HG02759 (cell line): ENCODE data around the gene SNX10.
"Not testable (repeated sequence)": the region's sequence is repeated elsewhere in the genome, so short reads cannot be mapped to it uniquely, and the experiment has no call there.

Source experiments
- ATAC-seq: cut with Tn5 transposase; IDR thresholded peaks from one replicate; pipeline ENCODE4 v1.9.1; 2021; ENCODE audit warnings: mild to moderate bottlenecking, moderate library complexity; ENCODE audit not compliant: unreplicated experiment

SNX10 gene, protein sequence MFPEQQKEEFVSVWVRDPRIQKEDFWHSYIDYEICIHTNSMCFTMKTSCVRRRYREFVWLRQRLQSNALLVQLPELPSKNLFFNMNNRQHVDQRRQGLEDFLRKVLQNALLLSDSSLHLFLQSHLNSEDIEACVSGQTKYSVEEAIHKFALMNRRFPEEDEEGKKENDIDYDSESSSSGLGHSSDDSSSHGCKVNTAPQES

GRCh38 chr7:26291699-26292538 lies at the start of gene SNX10:
TSS of gene SNX10 (plus strand) at chr7:26291862. CDS start at chr7:26346443, 54,581 bp downstream.
- peak; percentile 79 for ATAC-seq

DNA sequence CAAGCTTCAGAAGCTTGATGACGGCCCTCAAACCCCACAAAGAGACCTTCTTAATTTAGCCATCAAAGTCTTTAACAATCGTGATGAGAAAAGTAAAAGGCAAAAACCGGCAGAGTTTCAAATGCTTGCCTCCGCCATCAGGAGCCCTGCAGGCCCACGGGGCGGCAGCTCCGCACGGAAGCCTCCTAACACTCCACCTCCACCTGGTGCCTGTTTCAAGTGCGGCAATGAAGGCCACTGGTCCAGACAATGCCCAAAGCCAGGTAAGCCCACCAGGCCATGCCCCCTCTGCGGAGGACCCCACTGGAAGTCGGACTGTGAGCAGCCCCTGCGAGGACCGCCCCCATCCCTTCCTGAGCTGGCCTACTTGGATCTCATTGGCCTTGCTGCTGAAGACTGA lies 46.5 kb upstream of the SNX10 start:
- ATAC-seq, result no peak

DNA sequence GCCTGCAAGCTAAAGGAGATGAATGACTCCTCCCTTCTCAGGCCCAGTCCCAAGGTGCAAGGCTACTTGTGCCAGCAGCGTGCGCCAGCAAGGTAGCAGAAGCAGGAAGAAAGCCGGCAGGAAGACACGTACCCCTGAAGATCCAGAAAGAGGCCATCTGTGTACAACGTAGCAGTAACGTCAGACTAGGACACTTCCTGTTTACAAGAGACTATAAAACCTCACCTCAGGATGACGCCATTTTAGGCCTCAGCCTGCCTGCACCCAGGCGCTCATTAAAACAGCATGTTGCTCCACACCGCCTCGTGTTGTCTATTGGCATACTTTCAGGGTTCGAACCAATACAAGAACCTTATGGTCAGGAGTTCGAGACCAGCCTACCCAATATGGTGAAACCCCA lies 41.4 kb upstream of the SNX10 start:
- ATAC-seq, result no peak

- ATAC-seq, result not testable (repeated sequence)
Measured at GRCh38 chr7:26261866-26262265, 29.8 kb upstream of the SNX10 start.

DNA sequence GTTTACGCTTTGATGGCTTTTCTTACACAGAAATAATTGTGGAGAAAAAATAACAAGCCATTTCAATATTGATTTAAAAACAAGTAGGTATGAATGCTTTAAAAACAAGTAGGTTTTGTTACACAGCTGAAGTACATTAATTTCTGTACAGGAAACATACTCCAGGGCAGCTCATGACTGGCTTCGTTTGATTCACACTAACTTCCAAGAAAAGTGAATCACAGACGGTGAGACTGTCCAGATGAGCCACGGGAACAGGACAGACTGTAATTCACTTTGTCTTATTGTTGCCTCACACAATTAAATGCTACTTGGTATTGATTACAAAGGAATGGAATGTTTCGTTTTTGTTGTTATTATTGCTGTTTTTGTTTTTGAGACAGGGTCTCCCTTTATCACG lies 26.6 kb upstream of the SNX10 start:
- no peak for ATAC-seq

DNA sequence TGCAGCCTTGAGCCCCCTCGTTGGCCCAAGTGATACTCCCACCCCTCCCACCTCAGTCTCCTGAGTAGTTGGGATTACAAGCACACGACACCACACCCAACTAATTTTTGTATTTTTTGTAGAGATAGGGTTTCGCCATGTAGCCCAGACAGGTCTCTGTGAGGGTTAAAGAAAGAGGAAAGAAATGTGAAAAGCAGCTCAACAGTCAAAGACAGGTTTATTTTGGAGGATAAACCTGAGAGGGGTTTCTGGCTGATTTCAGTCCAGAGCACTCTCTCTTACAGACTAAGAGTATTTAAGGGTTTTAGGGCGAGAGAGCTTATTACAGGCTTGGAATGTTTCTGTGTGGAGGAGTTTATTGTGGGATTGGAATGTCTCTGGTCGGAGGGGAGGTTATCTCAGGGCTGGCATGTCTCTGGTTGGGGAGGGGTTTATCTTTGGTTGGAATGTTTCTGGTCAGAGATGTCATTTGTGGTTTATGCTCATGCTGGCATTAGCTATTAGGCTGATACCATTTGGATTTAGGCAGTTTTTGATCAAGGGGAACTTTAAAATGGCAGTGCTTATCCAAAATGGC lies 26.1 kb upstream of the SNX10 start:
- no peak for ATAC-seq

GRCh38 chr7:26267601-26268166 lies 24.0 kb upstream of the SNX10 start:
- no peak for ATAC-seq

DNA sequence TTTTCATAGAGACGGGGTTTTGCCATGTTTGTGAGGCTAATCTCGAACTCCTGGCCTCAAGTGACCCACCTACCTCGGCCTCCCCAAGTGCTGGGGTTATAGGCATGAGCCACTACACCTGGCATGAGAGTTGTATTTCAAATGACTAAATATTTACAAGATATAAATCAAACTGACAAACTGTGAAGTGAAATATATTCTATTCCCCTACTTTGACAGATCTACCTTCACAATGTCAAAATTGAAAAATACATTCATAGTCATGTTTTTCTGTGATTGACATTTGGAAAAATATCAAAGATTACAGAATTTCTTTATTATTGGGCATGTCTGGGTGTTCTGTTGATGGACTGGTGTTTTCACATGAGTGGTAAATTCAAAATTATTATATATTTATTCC lies 16.4 kb upstream of the SNX10 start:
- ATAC-seq, result no peak

DNA sequence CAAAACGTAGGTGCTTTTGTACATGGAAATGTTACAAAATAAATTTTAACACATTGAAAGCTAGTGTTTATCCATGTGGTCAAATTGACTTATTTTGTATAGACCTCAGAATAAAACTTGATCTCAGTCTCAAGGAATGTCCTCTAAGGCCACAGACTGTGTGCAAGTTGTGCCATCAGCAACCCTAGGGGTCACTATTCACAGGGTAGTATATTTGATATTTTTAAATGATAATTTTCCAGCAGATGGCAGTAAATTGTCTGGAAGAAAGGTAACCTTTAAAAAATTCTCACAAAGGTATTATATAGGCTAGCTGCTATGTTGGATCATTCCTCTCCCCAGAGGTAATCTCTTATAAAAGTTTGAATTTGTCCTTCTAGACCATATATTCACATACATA lies 12.9 kb upstream of the SNX10 start:
- no peak for ATAC-seq

GRCh38 chr7:26279405-26279804 lies 12.3 kb upstream of the SNX10 start:
- no peak for ATAC-seq

DNA sequence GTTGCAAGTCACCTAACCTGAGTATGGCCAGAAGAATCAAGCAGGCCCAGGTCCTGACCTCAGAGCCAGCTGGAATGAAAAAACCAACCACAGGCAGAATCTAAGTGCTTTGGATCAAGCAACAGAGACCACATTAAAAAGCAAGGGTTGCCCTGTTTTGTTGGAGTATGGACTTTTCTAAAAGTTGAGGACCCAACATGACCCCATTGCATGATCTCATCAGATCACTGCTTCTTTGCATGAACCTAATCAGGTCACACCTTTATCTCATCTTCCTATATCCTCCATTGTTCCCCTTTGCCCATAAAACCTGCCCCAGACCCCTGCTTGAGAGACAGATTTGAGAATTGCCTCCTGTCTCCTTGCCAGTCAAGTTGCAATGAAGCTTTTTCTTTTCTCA lies 11.6 kb upstream of the SNX10 start:
- ATAC-seq, result no peak

GRCh38 chr7:26280723-26281122 lies 10.9 kb upstream of the SNX10 start:
- no peak for ATAC-seq

- no peak for ATAC-seq
Measured at GRCh38 chr7:26284477-26284876, 7.2 kb upstream of the SNX10 start.

DNA sequence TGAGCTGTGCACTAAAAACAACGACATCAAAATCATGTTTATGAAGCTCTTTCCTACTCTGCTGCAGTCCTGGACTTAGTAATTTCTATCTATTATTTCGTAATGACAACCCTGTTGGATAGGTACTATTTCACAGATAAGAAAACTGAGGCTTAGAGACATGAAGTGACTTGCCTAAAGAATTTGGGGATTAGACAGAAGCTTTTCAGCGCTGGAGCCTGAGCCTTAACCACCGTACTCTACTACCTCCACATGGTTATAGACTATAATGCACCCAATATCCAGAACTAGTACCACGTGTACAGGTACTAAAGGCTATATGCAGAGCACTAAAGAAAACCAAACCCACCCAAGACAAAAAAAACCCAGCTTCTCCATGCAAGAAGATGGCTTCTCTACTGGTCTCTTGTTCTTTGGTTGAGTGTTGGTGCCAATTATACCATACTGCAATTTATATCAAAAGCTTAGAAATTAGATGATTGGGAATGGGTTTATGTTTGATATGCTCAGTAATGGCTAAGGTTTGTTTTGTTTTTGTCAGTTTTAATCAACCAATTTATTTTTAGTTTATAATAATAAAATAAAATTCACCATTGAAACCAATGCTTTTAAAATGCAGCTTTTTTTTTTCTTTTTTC lies 6.5 kb upstream of the SNX10 start:
- no peak for ATAC-seq

- ATAC-seq, result no peak
Measured at GRCh38 chr7:26286157-26286556, 5.5 kb upstream of the SNX10 start.

GRCh38 chr7:26288126-26288525 lies 3.5 kb upstream of the SNX10 start:
- not testable (repeated sequence) for ATAC-seq

- no peak for ATAC-seq
Measured at GRCh38 chr7:26291251-26291650, 411 bp upstream of the SNX10 start.

- no peak for ATAC-seq
Measured at GRCh38 chr7:26292768-26293560, 1.3 kb downstream of the SNX10 start.

DNA sequence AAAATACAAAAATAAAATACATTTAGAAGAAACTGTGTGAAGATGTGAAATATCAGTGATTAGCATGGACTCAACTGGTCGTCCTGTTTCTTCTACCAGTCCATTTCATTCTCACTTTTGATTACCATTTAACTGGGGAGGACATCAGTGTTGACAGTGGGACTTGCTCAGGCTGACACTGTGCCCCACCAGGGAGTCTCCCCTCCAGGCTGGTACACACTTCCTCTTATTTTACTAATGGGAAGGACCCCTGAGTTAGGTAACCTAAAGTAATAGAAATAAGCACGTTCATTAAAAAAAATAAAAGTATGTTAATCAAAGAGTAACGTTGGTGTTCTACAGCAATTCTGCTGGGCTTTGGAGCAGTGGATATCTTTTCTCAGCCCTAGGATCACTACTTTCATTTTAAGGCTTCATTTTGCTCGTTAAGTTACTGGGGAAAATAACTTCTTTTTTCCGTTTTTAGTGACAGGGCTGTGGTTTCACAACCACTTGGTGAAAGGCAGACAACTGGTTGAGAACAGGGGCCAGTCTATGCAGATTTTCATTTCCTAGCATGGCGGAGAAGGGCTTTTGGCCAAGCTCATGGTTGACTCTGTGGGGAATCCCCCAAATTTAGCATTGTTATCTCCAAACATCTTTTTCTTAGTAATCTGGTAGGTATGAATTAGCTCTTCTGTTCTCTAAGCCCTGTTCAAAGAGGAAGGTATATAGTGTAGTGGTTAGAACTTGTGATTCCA lies 2.1 kb downstream of the SNX10 start:
- ATAC-seq, result peak; percentile 73

DNA sequence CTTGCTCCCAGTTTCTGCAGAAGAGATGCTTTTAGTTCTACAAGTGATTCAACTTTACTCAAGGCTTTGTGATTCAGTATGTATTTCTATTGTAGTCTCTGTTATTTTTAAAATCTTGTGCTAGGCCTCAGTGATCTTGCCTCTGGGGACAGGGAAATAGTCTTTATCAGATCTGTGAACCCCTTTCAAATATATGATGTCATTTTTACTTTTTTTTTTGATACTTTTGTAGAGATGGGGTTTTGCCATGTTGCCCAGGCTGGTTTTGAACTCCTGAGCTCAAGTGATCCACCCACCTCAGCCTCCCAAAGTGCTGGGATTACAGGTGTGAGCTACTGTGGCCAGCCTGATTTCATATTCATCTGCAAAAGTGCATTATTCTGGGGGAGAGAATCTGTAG lies 3.4 kb downstream of the SNX10 start:
- ATAC-seq, result no peak
